H9 (cell line): ENCODE results near the gene KCNAB3. TPM values are rescaled to one million over a fixed set of nuclear protein-coding genes. Genes with fewer than 3 reads are reported as not detected.

Experiments used
- DNase-seq: peaks from one replicate; pipeline ENCODE4 v3.0.0-alpha.2; 2017
- H2AFZ ChIP-seq: one replicate; pipeline ENCODE4 v1.6.1; 2013; ENCODE audit warnings: mild to moderate bottlenecking, low read length, control low read depth, moderate library complexity
- H2AK5ac ChIP-seq: 2 replicates; pipeline ENCODE4 v1.6.1; 2013; ENCODE audit warnings: low read length, control low read depth, mixed read lengths; ENCODE audit not compliant: insufficient read length
- H2BK120ac ChIP-seq: one replicate; pipeline ENCODE4 v1.6.1; 2013; ENCODE audit warnings: low read depth, mild to moderate bottlenecking, low read length, control low read depth, inconsistent platforms; ENCODE audit not compliant: poor library complexity, severe bottlenecking
- H2BK12ac ChIP-seq: 2 replicates; pipeline ENCODE4 v1.6.1; 2013; ENCODE audit warnings: low read length, control low read depth, mixed read lengths, low read depth; ENCODE audit not compliant: insufficient read length
- H2BK15ac ChIP-seq: 2 replicates; pipeline ENCODE4 v1.6.1; 2013; ENCODE audit warnings: low read depth, low read length, control low read depth
- H2BK20ac ChIP-seq: one replicate; pipeline ENCODE4 v1.6.1; 2013; ENCODE audit warnings: low read depth, mild to moderate bottlenecking, low read length, control low read depth, inconsistent platforms; ENCODE audit not compliant: poor library complexity, severe bottlenecking
- H2BK5ac ChIP-seq: 2 replicates; pipeline ENCODE4 v1.6.1; 2013; ENCODE audit warnings: low read length, control low read depth, mixed read lengths; ENCODE audit not compliant: insufficient read length
- H3K14ac ChIP-seq: 2 replicates; pipeline ENCODE4 v1.6.1; 2013; ENCODE audit warnings: low read length, control low read depth; ENCODE audit not compliant: insufficient read depth
- H3K18ac ChIP-seq: 2 replicates; pipeline ENCODE4 v1.6.1; 2013; ENCODE audit warnings: low read depth, mild to moderate bottlenecking, mixed read lengths, low read length, control low read depth; ENCODE audit not compliant: insufficient read length
- H3K23ac ChIP-seq: 2 replicates; pipeline ENCODE4 v1.6.1; 2013; ENCODE audit warnings: low read length, control low read depth, mixed read lengths, low read depth; ENCODE audit not compliant: insufficient read length
- H3K23me2 ChIP-seq: 2 replicates; pipeline ENCODE4 v1.6.1; 2013; ENCODE audit warnings: low read depth, mild to moderate bottlenecking, mixed read lengths, low read length, control low read depth; ENCODE audit not compliant: insufficient read length, poor library complexity, severe bottlenecking
- H3K27ac ChIP-seq: 2 replicates; pipeline ENCODE4 v1.5.1; 2013; ENCODE audit warnings: low read length, control low read depth, mixed read lengths, low read depth; ENCODE audit not compliant: insufficient read length
- H3K27me3 ChIP-seq: 2 replicates; pipeline ENCODE4 v1.6.1; 2013; ENCODE audit warnings: low read length, control low read depth, inconsistent platforms; ENCODE audit not compliant: insufficient read depth
- H3K4ac ChIP-seq: 2 replicates; pipeline ENCODE4 v1.6.1; 2013; ENCODE audit warnings: low read depth, mild to moderate bottlenecking, control low read depth, inconsistent platforms, low read length, moderate library complexity
- H3K4me1 ChIP-seq: 2 replicates; pipeline ENCODE4 v1.6.1; 2013; ENCODE audit warnings: low read length, control low read depth, inconsistent platforms; ENCODE audit not compliant: insufficient read depth
- H3K4me2 ChIP-seq: 2 replicates; pipeline ENCODE4 v1.6.1; 2013; ENCODE audit warnings: low read length, control low read depth, mixed read lengths; ENCODE audit not compliant: insufficient read length, insufficient read depth
- H3K56ac ChIP-seq: 2 replicates; pipeline ENCODE4 v1.6.1; 2013; ENCODE audit warnings: low read depth, mild to moderate bottlenecking, mixed read lengths, low read length, control low read depth; ENCODE audit not compliant: insufficient read length
- H3K79me1 ChIP-seq: 2 replicates; pipeline ENCODE4 v1.6.1; 2013; ENCODE audit warnings: low read depth, mild to moderate bottlenecking, moderate library complexity, low read length, control low read depth, inconsistent platforms; ENCODE audit not compliant: insufficient read depth, poor library complexity, severe bottlenecking
- H3K79me2 ChIP-seq: 2 replicates; pipeline ENCODE4 v1.6.1; 2013; ENCODE audit warnings: low read length, control low read depth, inconsistent platforms; ENCODE audit not compliant: insufficient read depth
- H3K9ac ChIP-seq: 2 replicates; pipeline ENCODE4 v1.6.1; 2013; ENCODE audit warnings: low read length, control low read depth, mixed read lengths; ENCODE audit not compliant: insufficient read length; ENCODE audit errors: extremely low read depth
- H3K9me3 ChIP-seq: one replicate; pipeline ENCODE4 v1.6.1; 2013; ENCODE audit warnings: low read depth, low read length, inconsistent platforms; ENCODE audit not compliant: control insufficient read depth
- H3T11ph ChIP-seq: one replicate; pipeline ENCODE4 v1.6.1; 2013; ENCODE audit warnings: mild to moderate bottlenecking, low read length, control low read depth, inconsistent platforms
- H4K20me1 ChIP-seq: one replicate; pipeline ENCODE4 v1.6.1; 2013; ENCODE audit not compliant: control insufficient read depth, insufficient read length, insufficient read depth
- H4K5ac ChIP-seq: 2 replicates; pipeline ENCODE4 v1.6.1; 2013; ENCODE audit warnings: low read depth, mild to moderate bottlenecking, mixed read lengths, low read length, control low read depth; ENCODE audit not compliant: insufficient read length
- H4K8ac ChIP-seq: replicated peaks from 2 replicates; pipeline ENCODE4 v1.6.1; 2013; ENCODE audit warnings: low read length, control low read depth, mixed read lengths, low read depth; ENCODE audit not compliant: insufficient read length
- H4K91ac ChIP-seq: 2 replicates; pipeline ENCODE4 v1.6.1; 2013; ENCODE audit warnings: low read depth, mild to moderate bottlenecking, moderate library complexity, mixed read lengths, low read length, control low read depth; ENCODE audit not compliant: insufficient read length
- H3K27ac Mint-ChIP-seq, 3 experiments: 2 replicates in 2 of 3; 3 replicates in 1 of 3; pipeline ENCODE4 v1.8.0; 2020 to 2021; ENCODE audit warnings: mixed read lengths in 3 of 3, mild to moderate bottlenecking in 1 of 3, moderate library complexity in 1 of 3
- H3K27me3 Mint-ChIP-seq: 2 replicates; pipeline ENCODE4 v1.8.0; 2021; ENCODE audit warnings: low read depth, mild to moderate bottlenecking, moderate library complexity, mixed read lengths
- H3K36me3 Mint-ChIP-seq, 3 experiments: 2 replicates in 2 of 3; 3 replicates in 1 of 3; pipeline ENCODE4 v1.8.0; 2020 to 2021; ENCODE audit warnings: low read depth in 3 of 3, mixed read lengths in 3 of 3; ENCODE audit not compliant: insufficient read depth in 1 of 3
- H3K4me1 Mint-ChIP-seq, 2 experiments: 2 replicates each; pipeline ENCODE4 v1.8.0; 2020; ENCODE audit warnings: mixed read lengths in 2 of 2
- H3K4me3 Mint-ChIP-seq, 2 experiments: 2 replicates in 1 of 2; 3 replicates in 1 of 2; pipeline ENCODE4 v1.8.0; 2020 to 2021; ENCODE audit warnings: mild to moderate bottlenecking in 2 of 2, mixed read lengths in 2 of 2, moderate library complexity in 1 of 2
- H3K9me3 Mint-ChIP-seq, 2 experiments: 2 replicates in 1 of 2; 3 replicates in 1 of 2; pipeline ENCODE4 v1.8.0; 2020; ENCODE audit warnings: mild to moderate bottlenecking in 2 of 2, mixed read lengths in 2 of 2, moderate library complexity in 1 of 2
- WGBS: extraction: QIAGEN DNeasy Blood & Tissue Kit; methylation state at CpG from one replicate; pipeline ENCODE4 v1.1.7; 2013; ENCODE audit warnings: missing lambda C conversion rate, low lambda C conversion rate, mixed read lengths; ENCODE audit not compliant: insufficient read length; ENCODE audit errors: extremely low coverage; 5-methylcytosine and 5-hydroxymethylcytosine counted together
- total RNA-seq: library from RNA; stranded (reverse); gene quantifications from 2 replicates; pipeline ENCODE4 v1.2.1, GENCODE V29; 2021
- TF ChIP-seq, protein P1 (sequence below): fragments of 200-600 bp; sonication (generic); conservative IDR thresholded peaks from 3 replicates; pipeline ENCODE4 v1.8.0; 2021; ENCODE audit warnings: antibody characterized with exemption, mild to moderate bottlenecking

The KCNAB3 gene
- total RNA-seq, 1 experiment from 2014 or later = 6.4 TPM

DNA sequence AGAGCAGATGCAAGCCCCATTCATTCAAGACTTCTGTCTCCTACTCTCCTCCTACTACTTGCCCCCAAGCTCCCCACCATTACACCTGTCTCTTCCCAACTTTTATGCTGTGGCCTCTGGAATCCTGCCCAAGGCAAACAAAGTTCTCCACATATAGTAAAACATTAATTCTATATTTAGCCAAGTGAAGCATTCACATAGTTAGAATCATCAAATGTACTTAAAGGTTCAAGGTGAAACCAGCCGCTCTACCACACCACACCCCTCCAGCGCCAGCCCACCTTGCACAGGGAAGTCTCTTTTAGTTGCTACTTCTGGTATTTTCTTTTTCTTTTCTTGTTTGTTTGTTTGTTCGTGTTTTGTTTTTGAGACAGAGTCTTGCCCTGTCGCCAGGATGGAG lies 47.4 kb upstream of the KCNAB3 start:
- Histone ChIP-seq H4K5ac (no peak overlapping the region), H3K9ac (no peak overlapping the region), H2BK15ac (no peak overlapping the region), H2AFZ (no peak overlapping the region), H3K14ac (no peak overlapping the region), H3K23me2 (no peaks in the 10 kb centered on the region), H3K18ac (no peak overlapping the region), H2BK5ac (no peak overlapping the region), H3T11ph (no peak overlapping the region), H3K9me3 (no peaks in the 10 kb centered on the region), H3K4me2 (no peak overlapping the region), H2BK12ac (no peak overlapping the region), H4K91ac (no peak overlapping the region), H3K79me2 (no peaks in the 10 kb centered on the region), H3K4me1 (no peaks in the 10 kb centered on the region), H2BK120ac (no peak overlapping the region), H3K27ac (no peak overlapping the region), H2AK5ac (no peak overlapping the region), H4K20me1 (no peaks in the 10 kb centered on the region), H4K8ac (no peak overlapping the region), H3K79me1 (no peaks in the 10 kb centered on the region), H3K56ac (no peak overlapping the region), H3K23ac (no peak overlapping the region), H2BK20ac (no peak overlapping the region), H3K27me3 (no peaks in the 10 kb centered on the region), H3K4ac (no peak overlapping the region)
- peak overlapping the region in 1 of 3 experiments; percentile 7; a peak in 1 of 7 replicates for H3K27ac Mint-ChIP-seq
- no peaks in the 10 kb centered on the region for H3K4me1 Mint-ChIP-seq
- WGBS = no CpG with 5 or more reads among the region's 4 CpGs
- no peak for DNase-seq
- H3K27me3 Mint-ChIP-seq = peaks cover 15% of the 10 kb centered on the region
- TF ChIP-seq, protein P1, sequence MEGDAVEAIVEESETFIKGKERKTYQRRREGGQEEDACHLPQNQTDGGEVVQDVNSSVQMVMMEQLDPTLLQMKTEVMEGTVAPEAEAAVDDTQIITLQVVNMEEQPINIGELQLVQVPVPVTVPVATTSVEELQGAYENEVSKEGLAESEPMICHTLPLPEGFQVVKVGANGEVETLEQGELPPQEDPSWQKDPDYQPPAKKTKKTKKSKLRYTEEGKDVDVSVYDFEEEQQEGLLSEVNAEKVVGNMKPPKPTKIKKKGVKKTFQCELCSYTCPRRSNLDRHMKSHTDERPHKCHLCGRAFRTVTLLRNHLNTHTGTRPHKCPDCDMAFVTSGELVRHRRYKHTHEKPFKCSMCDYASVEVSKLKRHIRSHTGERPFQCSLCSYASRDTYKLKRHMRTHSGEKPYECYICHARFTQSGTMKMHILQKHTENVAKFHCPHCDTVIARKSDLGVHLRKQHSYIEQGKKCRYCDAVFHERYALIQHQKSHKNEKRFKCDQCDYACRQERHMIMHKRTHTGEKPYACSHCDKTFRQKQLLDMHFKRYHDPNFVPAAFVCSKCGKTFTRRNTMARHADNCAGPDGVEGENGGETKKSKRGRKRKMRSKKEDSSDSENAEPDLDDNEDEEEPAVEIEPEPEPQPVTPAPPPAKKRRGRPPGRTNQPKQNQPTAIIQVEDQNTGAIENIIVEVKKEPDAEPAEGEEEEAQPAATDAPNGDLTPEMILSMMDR = no peak
- H3K4me3 Mint-ChIP-seq = no peak overlapping the region
- H3K36me3 Mint-ChIP-seq = no peaks in the 10 kb centered on the region; a peak in 2 of 7 replicates
- peaks cover 12 to 16% of the 10 kb centered on the region in 2 experiments for H3K9me3 Mint-ChIP-seq
